ENCODE measurements around the gene EIF2B2.
A peak's percentile ranks its signal among the peaks of the same experiment; 100 is the strongest.

EIF2B2 gene

GRCh38 chr14:75001899-75002298 is 822 bp upstream of the EIF2B2 start:
- Histone ChIP-seq H3K4me1 (ENCODE audit: insufficient read depth, low read length) (peaks cover 6% of the 10 kb centered on the region; the same call in 1 of the 2 replicates), H3K36me3 (ENCODE audit: insufficient read depth, low read length) (peaks cover 27% of the 10 kb centered on the region), H3K9ac (ENCODE audit: low read depth, low read length) (no peak overlapping the region), H3K4me3 (ENCODE audit: low read length) (peak overlapping the region; percentile 91), H3K27me3 (ENCODE audit: insufficient read depth, low read length) (no peaks in the 10 kb centered on the region), H3K27ac (ENCODE audit: low read depth, low read length) (no peak overlapping the region), H3K9me3 (ENCODE audit: insufficient read depth, low read depth, low read length) (no peaks in the 10 kb centered on the region)
- no CpG with 5 or more reads among the region's 1 CpG for WGBS

DNA sequence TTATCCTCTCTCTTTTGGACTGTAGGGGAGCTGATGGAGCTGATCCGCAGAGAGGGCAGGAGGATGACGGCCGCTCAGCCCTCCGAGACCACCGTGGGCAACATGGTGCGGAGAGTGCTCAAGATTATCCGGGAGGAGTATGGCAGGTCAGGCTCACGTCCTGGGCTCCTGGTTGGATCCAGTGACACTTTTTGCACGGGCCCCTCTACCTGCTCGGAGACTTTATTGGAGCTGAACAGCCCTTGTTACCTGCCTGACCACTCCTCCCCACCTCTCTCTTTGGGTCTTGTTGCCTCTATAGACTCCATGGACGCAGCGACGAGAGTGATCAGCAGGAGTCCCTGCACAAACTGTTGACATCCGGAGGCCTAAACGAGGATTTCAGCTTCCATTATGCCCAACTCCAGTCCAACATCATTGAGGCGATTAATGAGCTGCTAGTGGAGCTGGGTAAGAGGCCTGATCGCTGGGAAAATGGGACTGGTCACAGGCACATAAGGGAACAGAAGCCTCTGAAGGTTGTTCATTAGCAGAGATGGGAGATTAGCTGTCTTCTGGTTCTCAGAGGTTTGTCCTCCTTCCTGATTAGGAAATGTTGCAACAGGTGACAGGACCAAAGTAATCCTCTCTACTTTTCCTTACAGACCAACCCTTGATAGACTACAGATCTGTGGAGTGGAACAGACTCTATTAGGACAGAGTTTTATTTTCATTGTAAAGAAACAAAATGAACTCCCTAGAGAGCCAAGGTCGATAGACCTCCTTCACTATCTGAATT is 718 bp downstream of the EIF2B2 start:
- Histone ChIP-seq H3K9ac (ENCODE audit: low read depth, low read length) (peak overlapping the region; percentile 62), H3K27ac (ENCODE audit: low read depth, low read length) (no peak overlapping the region), H3K9me3 (ENCODE audit: insufficient read depth, low read depth, low read length) (no peaks in the 10 kb centered on the region), H3K4me3 (ENCODE audit: low read length) (peak overlapping the region; percentile 91), H3K4me1 (ENCODE audit: insufficient read depth, low read length) (peaks cover 6% of the 10 kb centered on the region; the same call in 1 of the 2 replicates), H3K36me3 (ENCODE audit: insufficient read depth, low read length) (peaks cover 42% of the 10 kb centered on the region), H3K27me3 (ENCODE audit: insufficient read depth, low read length) (no peaks in the 10 kb centered on the region)
- 12% methylated on average over 18 of the region's 18 CpGs for whole genome bisulfite sequencing

- Histone ChIP-seq H3K9ac (ENCODE audit: low read depth, low read length) (no peak overlapping the region), H3K4me3 (ENCODE audit: low read length) (no peak overlapping the region), H3K27ac (ENCODE audit: low read depth, low read length) (no peak overlapping the region), H3K4me1 (ENCODE audit: insufficient read depth, low read length) (peaks cover 6% of the 10 kb centered on the region; the same call in 1 of the 2 replicates), H3K9me3 (ENCODE audit: insufficient read depth, low read depth, low read length) (no peaks in the 10 kb centered on the region), H3K27me3 (ENCODE audit: insufficient read depth, low read length) (no peaks in the 10 kb centered on the region), H3K36me3 (ENCODE audit: insufficient read depth, low read length) (peaks cover 62% of the 10 kb centered on the region)
- WGBS = 98% methylated on average over 2 of the region's 3 CpGs
Measured at GRCh38 chr14:75005357-75005756, 2.6 kb downstream of the EIF2B2 start.

DNA sequence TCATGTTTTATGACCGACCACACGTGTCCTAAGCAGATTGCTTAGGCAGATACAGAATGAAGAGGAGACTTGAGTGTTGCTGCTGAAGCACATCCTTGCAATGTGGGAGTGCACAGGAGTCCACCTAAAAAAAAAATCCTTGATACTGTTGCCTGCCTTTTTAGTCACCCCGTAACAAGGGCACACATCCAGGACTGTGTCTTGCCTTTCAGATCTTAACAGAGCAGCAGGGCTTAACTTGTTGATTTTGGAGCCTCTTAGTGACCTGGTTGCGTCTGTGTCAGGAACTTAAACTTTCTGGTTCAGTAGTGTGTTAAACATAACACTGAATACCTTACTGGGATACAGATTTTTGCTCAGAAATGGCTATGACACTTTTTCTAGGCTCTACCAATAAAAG is 6.5 kb downstream of the EIF2B2 start:
- Histone ChIP-seq H3K9me3 (ENCODE audit: insufficient read depth, low read depth, low read length) (no peaks in the 10 kb centered on the region), H3K4me3 (ENCODE audit: low read length) (no peak overlapping the region), H3K9ac (ENCODE audit: low read depth, low read length) (no peak overlapping the region), H3K4me1 (ENCODE audit: insufficient read depth, low read length) (peaks cover 4% of the 10 kb centered on the region; the same call in 1 of the 2 replicates), H3K27ac (ENCODE audit: low read depth, low read length) (no peak overlapping the region), H3K27me3 (ENCODE audit: insufficient read depth, low read length) (no peaks in the 10 kb centered on the region), H3K36me3 (ENCODE audit: insufficient read depth, low read length) (peaks cover 78% of the 10 kb centered on the region)
- WGBS = 96% methylated on average over 4 of the region's 4 CpGs

GRCh38 chr14:75010472-75011093 is 7.9 kb downstream of the EIF2B2 start:
- Histone ChIP-seq H3K4me3 (ENCODE audit: low read length) (no peak overlapping the region), H3K36me3 (ENCODE audit: insufficient read depth, low read length) (peaks cover 83% of the 10 kb centered on the region), H3K9me3 (ENCODE audit: insufficient read depth, low read depth, low read length) (no peaks in the 10 kb centered on the region), H3K27me3 (ENCODE audit: insufficient read depth, low read length) (no peaks in the 10 kb centered on the region), H3K27ac (ENCODE audit: low read depth, low read length) (no peak overlapping the region), H3K9ac (ENCODE audit: low read depth, low read length) (no peak overlapping the region), H3K4me1 (ENCODE audit: insufficient read depth, low read length) (peaks cover 4% of the 10 kb centered on the region; the same call in 1 of the 2 replicates)
- WGBS = 93% methylated on average over 3 of the region's 4 CpGs

DNA sequence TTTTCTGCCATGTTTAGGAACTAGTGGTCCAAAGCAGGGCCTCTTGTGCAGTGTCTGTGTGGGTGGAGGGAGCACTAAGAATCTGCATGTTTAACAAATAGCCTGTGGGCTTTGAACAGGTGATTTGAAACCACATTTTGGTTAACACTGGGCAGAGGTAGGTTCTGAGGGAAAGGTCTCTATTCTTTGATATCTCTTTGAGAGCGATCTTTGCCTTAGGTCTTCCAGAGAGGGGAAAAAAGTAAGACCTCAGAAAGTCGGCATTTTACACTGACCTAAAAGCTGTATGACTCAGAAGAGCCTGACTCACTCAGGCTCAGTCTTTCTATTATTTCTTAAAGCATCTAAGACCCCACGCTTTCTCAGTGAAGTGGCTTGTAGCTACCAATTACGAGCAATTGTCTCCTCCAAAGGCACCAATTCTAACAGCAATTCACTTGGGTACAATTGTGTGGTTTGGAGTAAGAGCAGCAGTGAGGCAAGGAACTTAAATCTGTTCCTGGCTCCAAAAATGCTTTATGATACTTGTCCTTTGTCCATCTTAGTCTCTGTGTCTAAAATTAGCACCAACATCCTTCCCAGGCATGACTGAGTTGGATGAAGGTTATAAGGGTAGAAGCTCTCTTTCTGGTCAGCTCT is 8.8 kb downstream of the EIF2B2 start:
- no peak overlapping the region for H3K4me3 ChIP-seq (ENCODE audit: low read length)
- no peak overlapping the region for H3K9ac ChIP-seq (ENCODE audit: low read depth, low read length)
- WGBS = 88% methylated on average over 4 of the region's 4 CpGs
- peaks cover 83% of the 10 kb centered on the region for H3K36me3 ChIP-seq (ENCODE audit: insufficient read depth, low read length)
- no peaks in the 10 kb centered on the region for H3K27me3 ChIP-seq (ENCODE audit: insufficient read depth, low read length)
- H3K27ac ChIP-seq (ENCODE audit: low read depth, low read length) = no peak overlapping the region
- H3K9me3 ChIP-seq (ENCODE audit: insufficient read depth, low read depth, low read length) = no peaks in the 10 kb centered on the region
- peaks cover 4% of the 10 kb centered on the region; the same call in 1 of the 2 replicates for H3K4me1 ChIP-seq (ENCODE audit: insufficient read depth, low read length)

DNA sequence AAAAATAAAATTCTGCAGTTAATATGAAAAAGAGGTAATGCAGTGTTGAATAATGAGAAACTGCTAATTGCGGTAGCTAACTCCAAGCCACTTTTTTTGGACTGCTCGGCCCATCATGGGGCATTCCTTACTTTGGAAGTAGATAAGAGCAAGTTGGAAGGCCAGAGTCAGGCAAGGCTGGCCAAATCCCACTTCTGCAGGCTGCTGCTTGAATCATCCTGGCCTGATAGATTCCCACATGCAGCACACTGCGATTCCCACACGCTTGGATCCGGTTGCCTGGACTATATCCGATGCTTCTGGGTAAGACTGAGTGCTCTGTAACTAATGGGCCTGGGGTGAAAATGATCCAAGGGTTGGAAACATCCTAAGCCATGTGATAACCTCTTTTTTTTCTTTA is 10.6 kb downstream of the EIF2B2 start:
- H3K4me1 ChIP-seq (ENCODE audit: insufficient read depth, low read length) = peaks cover 4% of the 10 kb centered on the region; the same call in 1 of the 2 replicates
- H3K36me3 ChIP-seq (ENCODE audit: insufficient read depth, low read length) = peaks cover 78% of the 10 kb centered on the region
- no peaks in the 10 kb centered on the region for H3K9me3 ChIP-seq (ENCODE audit: insufficient read depth, low read depth, low read length)
- H3K4me3 ChIP-seq (ENCODE audit: low read length) = no peak overlapping the region
- no peak overlapping the region for H3K9ac ChIP-seq (ENCODE audit: low read depth, low read length)
- no peak overlapping the region for H3K27ac ChIP-seq (ENCODE audit: low read depth, low read length)
- 94% methylated on average over 6 of the region's 6 CpGs for WGBS
- H3K27me3 ChIP-seq (ENCODE audit: insufficient read depth, low read length) = no peaks in the 10 kb centered on the region

DNA sequence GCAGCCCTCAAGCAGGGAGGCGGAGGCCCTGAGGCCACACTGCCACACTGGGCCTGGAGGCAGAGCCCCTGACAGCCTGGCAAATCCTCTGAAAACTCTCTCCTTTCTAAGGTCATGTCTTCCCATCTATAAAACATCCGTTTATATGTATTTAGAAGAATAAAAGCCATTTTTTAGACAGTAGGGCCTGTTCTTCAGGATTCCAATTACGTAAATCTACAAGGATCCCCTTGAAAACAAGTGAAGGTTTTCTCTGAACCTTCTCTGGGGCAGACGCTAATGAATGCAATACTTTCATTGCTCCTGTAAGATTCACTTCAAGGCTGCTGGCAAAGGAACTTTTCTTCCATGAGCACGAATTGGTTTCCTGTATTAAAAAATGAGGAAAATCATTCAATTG is 12.8 kb downstream of the EIF2B2 start:
- no peak overlapping the region for H3K4me3 ChIP-seq (ENCODE audit: low read length)
- peaks cover 4% of the 10 kb centered on the region; the same call in 1 of the 2 replicates for H3K4me1 ChIP-seq (ENCODE audit: insufficient read depth, low read length)
- no peak overlapping the region for H3K9ac ChIP-seq (ENCODE audit: low read depth, low read length)
- no peak overlapping the region for H3K27ac ChIP-seq (ENCODE audit: low read depth, low read length)
- H3K27me3 ChIP-seq (ENCODE audit: insufficient read depth, low read length) = no peaks in the 10 kb centered on the region
- H3K36me3 ChIP-seq (ENCODE audit: insufficient read depth, low read length) = peaks cover 72% of the 10 kb centered on the region
- WGBS = 98% methylated on average over 4 of the region's 5 CpGs
- no peaks in the 10 kb centered on the region for H3K9me3 ChIP-seq (ENCODE audit: insufficient read depth, low read depth, low read length)

GRCh38 chr14:75016815-75017214 is 14.1 kb downstream of the EIF2B2 start:
- WGBS = 95% methylated on average over 3 of the region's 3 CpGs
- no peak overlapping the region for H3K4me3 ChIP-seq (ENCODE audit: low read length)
- H3K9ac ChIP-seq (ENCODE audit: low read depth, low read length) = no peak overlapping the region
- H3K27me3 ChIP-seq (ENCODE audit: insufficient read depth, low read length) = no peaks in the 10 kb centered on the region
- H3K9me3 ChIP-seq (ENCODE audit: insufficient read depth, low read depth, low read length) = no peaks in the 10 kb centered on the region
- peaks cover 2% of the 10 kb centered on the region; the same call in 1 of the 2 replicates for H3K4me1 ChIP-seq (ENCODE audit: insufficient read depth, low read length)
- H3K36me3 ChIP-seq (ENCODE audit: insufficient read depth, low read length) = peaks cover 80% of the 10 kb centered on the region
- no peak overlapping the region for H3K27ac ChIP-seq (ENCODE audit: low read depth, low read length)

DNA sequence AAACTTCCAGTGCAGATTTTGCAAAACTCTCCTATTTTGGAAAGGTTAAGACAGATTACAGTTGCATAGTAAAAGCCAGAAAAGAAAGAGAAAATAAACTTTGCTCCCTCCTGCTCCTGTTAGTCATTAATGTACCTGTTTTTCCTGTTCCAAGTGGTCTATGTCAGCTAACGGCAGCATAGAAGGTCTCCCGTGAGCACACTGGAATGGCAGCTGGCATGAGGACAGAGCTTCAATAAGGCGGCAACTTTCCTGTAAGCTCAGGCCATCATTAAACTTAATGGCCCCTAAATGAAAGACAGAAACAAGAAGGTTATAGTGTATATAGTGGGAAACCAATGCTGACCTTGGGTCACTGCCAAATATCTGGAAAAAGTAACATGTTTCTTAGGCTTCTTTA is 16.0 kb downstream of the EIF2B2 start:
- 96% methylated on average over 3 of the region's 3 CpGs for WGBS
- Histone ChIP-seq H3K4me1 (ENCODE audit: insufficient read depth, low read length) (no peaks in the 10 kb centered on the region), H3K9me3 (ENCODE audit: insufficient read depth, low read depth, low read length) (no peaks in the 10 kb centered on the region), H3K27me3 (ENCODE audit: insufficient read depth, low read length) (no peaks in the 10 kb centered on the region), H3K4me3 (ENCODE audit: low read length) (no peak overlapping the region), H3K27ac (ENCODE audit: low read depth, low read length) (no peak overlapping the region), H3K36me3 (ENCODE audit: insufficient read depth, low read length) (peaks cover 84% of the 10 kb centered on the region), H3K9ac (ENCODE audit: low read depth, low read length) (no peak overlapping the region)

DNA sequence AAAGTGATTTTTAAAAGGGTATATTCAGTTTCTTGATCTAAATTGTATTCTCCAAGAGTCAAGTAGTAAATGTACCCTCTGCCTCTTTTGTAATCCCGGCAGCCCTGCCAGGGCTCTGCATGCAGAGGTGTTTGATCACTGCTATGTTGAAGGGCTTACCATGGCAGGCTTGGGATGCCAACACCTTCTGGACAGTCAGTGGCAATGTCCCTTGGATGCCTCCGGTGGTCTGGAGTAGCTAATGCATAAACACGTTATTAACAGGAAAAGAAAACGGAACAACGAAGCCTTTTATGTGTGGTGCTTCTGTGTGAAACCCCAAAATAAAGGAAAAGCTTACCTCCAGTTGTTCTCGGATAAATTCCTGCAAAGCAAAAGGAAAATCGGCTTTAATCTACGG is 19.9 kb downstream of the EIF2B2 start:
- H3K36me3 ChIP-seq (ENCODE audit: insufficient read depth, low read length) = peaks cover 61% of the 10 kb centered on the region
- WGBS = 77% methylated on average over 8 of the region's 8 CpGs
- no peak overlapping the region for H3K9ac ChIP-seq (ENCODE audit: low read depth, low read length)
- H3K27ac ChIP-seq (ENCODE audit: low read depth, low read length) = no peak overlapping the region
- no peak overlapping the region for H3K4me3 ChIP-seq (ENCODE audit: low read length)
- no peaks in the 10 kb centered on the region for H3K4me1 ChIP-seq (ENCODE audit: insufficient read depth, low read length)
- H3K9me3 ChIP-seq (ENCODE audit: insufficient read depth, low read depth, low read length) = no peaks in the 10 kb centered on the region
- H3K27me3 ChIP-seq (ENCODE audit: insufficient read depth, low read length) = no peaks in the 10 kb centered on the region

All from HUES64 (cell line).